Measurements from ENCODE around the gene SLC7A8.

GRCh38 chr14:23143911-23144310, 39.5 kb downstream of the SLC7A8 start:
- TF ChIP-seq, protein P1, sequence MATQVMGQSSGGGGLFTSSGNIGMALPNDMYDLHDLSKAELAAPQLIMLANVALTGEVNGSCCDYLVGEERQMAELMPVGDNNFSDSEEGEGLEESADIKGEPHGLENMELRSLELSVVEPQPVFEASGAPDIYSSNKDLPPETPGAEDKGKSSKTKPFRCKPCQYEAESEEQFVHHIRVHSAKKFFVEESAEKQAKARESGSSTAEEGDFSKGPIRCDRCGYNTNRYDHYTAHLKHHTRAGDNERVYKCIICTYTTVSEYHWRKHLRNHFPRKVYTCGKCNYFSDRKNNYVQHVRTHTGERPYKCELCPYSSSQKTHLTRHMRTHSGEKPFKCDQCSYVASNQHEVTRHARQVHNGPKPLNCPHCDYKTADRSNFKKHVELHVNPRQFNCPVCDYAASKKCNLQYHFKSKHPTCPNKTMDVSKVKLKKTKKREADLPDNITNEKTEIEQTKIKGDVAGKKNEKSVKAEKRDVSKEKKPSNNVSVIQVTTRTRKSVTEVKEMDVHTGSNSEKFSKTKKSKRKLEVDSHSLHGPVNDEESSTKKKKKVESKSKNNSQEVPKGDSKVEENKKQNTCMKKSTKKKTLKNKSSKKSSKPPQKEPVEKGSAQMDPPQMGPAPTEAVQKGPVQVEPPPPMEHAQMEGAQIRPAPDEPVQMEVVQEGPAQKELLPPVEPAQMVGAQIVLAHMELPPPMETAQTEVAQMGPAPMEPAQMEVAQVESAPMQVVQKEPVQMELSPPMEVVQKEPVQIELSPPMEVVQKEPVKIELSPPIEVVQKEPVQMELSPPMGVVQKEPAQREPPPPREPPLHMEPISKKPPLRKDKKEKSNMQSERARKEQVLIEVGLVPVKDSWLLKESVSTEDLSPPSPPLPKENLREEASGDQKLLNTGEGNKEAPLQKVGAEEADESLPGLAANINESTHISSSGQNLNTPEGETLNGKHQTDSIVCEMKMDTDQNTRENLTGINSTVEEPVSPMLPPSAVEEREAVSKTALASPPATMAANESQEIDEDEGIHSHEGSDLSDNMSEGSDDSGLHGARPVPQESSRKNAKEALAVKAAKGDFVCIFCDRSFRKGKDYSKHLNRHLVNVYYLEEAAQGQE (IDR thresholded peaks at IDR 0.05; ENCODE audit: low read depth) = no peak
- TF ChIP-seq, protein P2, sequence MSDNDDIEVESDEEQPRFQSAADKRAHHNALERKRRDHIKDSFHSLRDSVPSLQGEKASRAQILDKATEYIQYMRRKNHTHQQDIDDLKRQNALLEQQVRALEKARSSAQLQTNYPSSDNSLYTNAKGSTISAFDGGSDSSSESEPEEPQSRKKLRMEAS (IDR thresholded peaks at IDR 0.05) = no peak
- no peak for TF ChIP-seq FOXM1 (IDR thresholded peaks at IDR 0.05; ENCODE audit: borderline replicate concordance, low read depth)
- TF ChIP-seq TEAD4 (IDR thresholded peaks at IDR 0.05) = no peak
- TF ChIP-seq RAD21 (IDR thresholded peaks at IDR 0.05; ENCODE audit: low read depth) = no peak
- TF ChIP-seq YY1 (IDR thresholded peaks at IDR 0.05; ENCODE audit: low read depth) = no peak
- TF ChIP-seq EP300 (IDR thresholded peaks at IDR 0.05; ENCODE audit: borderline replicate concordance) = no peak

Measured in Ishikawa (cell line).